ENCODE measurements around the gene S1PR4.

The S1PR4 gene, protein sequence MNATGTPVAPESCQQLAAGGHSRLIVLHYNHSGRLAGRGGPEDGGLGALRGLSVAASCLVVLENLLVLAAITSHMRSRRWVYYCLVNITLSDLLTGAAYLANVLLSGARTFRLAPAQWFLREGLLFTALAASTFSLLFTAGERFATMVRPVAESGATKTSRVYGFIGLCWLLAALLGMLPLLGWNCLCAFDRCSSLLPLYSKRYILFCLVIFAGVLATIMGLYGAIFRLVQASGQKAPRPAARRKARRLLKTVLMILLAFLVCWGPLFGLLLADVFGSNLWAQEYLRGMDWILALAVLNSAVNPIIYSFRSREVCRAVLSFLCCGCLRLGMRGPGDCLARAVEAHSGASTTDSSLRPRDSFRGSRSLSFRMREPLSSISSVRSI

DNA sequence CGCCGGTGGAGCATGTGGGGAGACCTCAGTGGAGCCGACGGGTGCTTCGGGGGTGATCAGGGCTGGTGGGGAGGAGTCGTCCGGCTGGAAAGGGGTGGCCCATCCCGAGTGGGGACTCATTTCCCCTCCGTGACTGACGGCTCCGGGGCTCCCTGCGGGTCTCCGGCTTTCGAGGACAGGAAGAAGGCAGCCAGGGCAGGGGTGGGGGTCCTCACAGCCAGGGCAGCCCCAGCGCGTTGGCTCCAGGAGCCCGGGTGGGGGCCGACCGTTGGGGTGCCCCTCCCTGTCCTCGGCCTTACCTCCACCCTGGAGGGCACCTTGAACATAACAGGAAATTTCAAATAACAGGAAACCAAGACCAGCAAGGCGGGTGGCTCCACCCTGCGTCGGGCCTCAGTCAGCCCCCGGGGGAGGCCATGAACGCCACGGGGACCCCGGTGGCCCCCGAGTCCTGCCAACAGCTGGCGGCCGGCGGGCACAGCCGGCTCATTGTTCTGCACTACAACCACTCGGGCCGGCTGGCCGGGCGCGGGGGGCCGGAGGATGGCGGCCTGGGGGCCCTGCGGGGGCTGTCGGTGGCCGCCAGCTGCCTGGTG, at the start of gene S1PR4:
TSS of gene S1PR4 (plus strand) at position 393 of the 596 bp plus-strand sequence. CDS start at position 417, 24 bp downstream.
- no peak for DNase-seq

DNA sequence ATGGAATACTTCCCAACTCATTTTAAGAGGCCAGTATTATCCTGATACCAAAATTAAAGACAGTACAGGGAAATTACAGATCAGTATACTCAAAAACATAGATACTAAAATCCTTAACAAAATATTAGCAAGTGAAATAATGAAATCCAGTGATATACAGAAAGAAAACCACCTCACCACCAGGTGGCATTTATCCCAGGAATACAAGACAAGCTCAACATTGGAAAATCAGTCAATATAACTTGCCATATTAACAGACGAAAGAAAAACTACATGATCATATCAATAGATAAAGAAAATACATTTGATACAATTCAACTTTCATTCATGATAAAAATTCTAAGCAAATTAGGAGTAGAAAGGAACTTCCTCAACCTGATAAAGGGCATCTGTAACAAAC, 49.5 kb upstream of the S1PR4 start:
- peak; percentile 19 for DNase-seq

DNA sequence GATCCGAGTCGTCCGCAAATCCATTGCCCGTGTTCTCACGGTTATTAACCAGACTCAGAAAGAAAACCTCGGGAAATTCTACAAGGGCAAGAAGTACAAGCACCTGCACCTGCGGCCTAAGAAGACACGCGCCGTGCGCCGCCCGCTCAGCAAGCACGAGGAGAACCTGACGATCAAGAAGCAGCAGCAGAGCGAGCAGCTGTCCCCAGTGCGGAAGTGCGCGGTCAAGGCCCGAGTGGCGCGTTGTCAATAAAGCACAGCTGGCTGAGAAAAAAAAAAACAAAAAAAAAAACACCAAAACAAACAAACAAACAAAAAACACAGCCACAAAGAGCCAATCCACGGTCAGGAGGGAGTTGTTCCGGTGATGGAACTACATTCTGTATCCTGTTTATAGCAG, 47.4 kb upstream of the S1PR4 start:
- DNase-seq, result no peak

DNA sequence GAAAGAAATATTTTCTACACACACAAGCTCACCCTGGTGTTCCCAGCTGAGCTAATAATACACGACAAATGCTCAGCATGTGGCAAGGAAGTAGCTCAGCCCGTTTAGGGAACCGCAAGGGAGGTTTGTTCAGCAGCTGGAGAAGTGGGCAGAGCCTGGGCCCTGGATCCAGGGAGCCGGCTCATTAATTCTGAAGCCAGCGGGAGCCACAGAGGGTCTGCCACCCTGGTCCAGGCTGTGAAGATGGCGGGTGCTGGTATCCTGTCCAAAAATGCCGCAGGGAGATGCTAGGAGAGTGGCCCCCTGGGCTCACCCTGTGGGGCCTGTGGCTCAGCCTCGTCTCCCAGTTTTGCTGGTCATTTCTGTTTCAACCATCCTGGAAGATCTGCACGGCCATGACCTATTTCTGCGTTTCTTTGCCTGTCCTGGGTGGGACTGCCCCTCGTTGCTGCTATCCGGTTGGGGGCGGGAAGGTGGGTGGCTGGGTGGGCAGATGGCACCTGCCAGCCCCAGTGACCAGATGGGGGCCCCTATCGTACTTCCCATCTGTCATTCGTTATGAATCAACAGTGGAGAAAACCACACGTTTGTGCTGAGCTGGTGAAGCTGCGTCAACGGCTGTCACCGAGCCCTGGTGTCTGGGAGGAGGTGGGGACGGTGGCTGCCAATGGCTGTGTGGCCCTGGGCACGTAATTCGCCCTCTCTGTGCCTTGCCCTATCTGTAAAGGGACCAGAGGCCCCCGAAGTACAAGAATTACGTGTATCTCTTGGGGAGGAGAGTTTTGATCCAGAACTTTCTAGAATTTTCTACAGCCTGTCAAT, 45.4 kb upstream of the S1PR4 start:
- peak; percentile 20 for DNase-seq

DNA sequence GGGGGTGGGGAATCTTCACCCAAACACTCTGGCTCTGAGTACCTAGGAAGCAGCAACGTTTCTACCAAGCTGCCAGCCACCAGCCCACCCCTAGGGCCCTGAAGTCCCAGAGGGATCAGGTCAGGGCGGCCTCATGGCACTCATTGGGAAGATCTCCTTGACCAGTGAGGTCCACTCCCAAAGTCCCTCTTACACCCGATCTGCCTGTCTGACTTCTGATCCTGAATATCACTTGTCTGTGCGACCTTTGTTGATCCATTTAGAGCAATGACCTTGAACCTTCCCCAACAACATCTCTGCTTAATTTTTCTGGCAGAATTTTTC, 44.8 kb upstream of the S1PR4 start:
- no peak for DNase-seq

DNA sequence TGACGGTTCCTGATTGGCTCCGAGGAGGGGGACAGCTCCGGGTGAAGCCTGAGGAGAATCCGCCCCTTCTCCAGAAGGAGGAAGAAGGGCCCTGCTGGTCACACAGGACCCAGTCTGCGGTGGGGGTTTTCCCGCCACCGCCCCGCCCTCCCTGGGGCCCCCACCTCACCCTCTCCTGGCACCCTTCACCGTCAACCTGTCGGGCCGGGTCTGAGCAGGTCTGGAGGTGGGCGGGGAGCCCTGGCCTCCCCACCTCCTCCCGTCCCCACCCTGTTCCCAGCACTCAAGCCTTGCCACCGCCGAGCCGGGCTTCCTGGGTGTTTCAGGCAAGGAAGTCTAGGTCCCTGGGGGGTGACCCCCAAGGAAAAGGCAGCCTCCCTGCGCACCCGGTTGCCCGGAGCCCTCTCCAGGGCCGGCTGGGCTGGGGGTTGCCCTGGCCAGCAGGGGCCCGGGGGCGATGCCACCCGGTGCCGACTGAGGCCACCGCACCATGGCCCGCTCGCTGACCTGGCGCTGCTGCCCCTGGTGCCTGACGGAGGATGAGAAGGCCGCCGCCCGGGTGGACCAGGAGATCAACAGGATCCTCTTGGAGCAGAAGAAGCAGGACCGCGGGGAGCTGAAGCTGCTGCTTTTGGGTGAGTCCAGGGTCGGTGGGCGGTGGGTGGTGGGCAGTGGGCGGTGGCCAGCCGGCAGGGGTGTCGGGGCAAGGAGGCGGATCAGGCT, 42.4 kb upstream of the S1PR4 start, which contains the start of gene GNA15:
TSS of gene GNA15 (plus strand) at position 73 of the 723 bp plus-strand sequence. CDS start at position 491, 418 bp downstream.
- no peak for DNase-seq

DNA sequence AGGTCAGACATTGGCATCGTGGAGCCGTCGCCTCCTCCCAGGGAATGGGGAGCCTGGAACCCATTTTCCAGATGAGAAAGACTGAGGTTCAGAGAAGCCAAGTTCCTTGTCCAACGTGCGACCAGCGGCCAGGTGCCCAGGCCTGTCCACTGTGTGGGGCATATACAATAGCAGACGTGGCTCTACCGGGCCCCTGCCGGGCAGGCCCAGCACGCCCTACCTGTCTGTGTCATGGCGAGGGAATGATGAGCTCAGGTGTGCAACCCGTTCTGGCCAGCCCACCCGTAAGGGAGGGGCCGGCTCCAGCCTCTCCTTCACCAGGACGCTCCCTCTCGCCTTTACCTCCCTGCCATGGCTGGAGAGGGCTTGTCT, 41.9 kb upstream of the S1PR4 start:
- no peak for DNase-seq

DNA sequence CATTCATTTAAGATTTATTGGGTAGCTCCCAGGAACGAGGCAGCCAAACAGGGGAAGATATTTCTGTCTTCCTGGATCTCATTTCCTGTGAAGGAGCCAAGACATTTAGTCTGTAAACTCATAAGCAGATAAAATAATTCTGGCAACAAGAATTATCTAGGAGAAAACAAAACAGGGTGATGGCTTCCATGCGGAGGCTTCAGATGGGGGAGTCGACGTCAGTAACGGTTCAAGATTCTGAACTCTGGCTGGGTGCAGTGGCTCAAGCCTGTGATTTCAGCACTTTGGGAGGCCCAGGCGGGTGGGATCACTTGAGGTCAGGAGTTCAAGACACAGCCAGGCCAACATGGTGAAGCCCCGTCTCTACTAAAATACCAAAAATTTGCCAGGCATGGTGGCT, 41.5 kb upstream of the S1PR4 start:
- DNase-seq, result no peak

DNA sequence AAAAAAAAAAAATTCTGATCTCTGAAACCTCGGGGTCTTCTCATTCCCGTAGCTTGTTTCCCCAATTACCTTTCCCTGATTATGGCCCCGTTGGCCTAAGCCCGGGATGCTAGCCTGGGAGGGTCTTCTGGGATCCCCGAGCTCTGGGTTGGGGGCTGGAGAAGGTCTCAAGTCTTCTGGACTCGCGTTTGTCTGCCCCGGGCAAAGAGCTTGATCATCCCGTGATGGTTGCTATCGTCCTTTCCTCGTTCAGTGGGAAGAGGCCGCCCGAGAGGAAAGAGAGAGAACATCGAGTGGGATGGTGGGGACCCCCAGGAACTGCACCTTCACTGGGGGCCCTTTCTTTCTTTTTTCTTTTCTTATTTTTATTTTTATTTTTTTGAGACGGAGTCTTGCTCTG, 40.3 kb upstream of the S1PR4 start:
- no peak for DNase-seq

DNA sequence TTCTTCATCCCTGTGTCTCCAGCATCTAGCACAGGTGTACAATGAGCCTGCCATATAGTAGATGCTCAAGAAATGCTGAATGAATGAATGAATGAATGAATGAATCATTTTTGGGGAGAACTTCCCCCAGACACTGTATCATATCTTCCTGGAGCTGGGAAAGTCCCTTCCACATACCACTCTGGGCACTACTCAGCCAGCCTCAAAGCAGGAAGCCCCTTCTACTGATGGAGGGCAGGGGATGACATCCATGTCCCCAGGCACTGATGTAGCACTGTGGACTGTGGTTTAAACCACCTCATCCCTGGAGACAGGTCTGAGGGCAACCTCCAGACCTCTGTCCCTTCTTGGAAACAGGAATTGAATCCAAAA, 37.9 kb upstream of the S1PR4 start:
- no peak for DNase-seq

DNA sequence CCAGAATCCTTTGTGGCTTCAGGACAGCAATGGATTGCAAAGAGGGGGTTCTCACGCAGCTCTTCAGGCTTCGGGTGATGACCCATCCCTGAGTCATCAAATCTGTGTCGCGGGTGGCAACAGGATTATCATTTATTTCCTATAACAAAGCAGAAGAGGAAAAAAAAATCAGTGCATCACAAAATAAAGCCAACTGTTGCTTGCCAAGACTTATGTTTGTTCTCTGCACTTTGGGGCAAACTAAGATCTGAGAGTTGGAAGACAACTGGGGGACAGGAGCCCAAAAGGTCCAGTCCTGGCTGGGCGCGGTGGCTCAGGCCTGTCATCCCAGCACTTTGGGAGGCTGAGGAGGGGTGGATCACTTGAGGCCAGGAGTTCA, 36.3 kb upstream of the S1PR4 start:
- no peak for DNase-seq

DNA sequence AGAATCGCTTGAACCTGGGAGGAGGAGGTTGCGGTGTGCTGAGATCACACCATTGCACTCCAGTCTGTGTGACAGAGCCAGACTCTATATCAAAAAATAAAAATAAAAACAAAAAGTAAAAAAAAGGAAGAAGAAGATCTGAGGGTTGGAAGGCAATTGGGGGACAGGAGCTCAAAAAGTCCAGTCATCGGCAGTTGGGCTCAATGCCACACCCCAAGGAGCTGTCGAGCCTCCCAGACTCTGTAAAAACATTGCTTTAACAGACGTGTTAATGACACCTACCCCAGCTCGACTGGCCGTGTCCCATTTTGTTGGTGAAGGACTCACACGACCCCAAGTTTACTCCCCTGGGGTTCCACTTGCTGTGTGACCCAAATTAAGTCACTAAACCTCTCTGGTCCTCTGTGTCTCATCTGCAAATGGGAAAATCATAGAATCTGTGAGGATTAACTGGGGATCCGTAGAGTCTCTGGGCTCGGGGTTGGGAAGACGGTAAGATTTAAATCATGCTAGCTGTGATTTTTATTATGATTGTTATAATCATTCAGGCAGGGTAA, 35.7 kb upstream of the S1PR4 start:
- no peak for DNase-seq

DNA sequence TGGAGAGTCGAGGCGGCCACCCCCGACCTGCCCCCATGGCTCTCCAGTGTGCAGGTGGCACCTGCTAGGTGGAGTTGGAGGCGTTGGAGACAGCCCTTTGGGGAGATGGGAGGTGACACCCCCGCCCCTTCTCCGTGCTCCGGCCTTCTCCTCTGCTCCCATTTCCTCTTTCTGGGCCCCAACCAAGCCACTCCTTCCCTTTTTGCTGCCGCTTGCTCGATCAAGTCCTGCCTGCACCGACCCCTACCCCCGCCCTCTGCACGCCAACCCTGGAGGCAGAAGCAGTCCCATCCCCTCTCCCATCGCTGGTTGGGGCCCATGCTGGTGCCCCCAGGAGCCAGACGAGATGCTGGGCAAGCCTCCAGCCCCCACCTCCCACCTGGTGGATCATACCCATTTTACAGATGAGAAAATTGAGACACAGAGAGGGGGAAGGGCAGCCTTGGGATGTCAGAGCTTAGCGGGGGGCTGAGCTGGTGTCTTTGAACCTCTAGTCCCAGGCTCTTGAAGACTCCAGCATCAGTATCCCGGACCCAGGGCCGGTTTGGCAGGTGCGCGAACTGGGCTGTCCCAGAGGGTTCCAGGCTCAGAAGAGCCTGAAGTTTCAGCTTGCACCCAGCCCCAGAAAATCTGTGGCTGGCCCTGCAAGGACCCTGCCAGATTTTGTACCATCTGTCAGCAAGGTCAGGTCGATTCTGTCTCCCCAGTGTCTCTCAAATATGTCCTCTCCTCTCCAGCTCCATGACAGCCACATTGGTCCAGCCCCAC, 32.5 kb upstream of the S1PR4 start:
- no peak for DNase-seq

DNA sequence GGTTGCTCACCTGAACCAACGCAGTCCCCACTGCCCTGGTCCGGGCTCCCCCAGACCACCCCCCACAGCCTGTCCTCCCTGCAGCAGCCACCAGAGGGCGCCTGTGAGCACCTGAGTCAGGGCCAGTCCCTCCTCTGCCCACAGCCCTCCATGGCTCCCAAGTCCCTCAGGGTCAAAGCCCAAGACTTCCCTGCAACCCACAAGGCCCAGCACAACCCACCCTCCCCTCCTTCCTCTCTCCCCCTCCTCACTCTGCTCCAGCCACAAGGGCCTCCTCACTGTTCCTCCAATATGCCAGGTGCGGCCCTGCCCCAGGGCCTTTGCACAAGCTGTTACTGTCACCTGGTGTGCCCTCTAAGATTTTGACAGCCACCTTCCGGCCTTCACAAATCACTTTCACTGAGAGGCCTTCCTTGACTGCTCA, 31.9 kb upstream of the S1PR4 start:
- no peak for DNase-seq

DNA sequence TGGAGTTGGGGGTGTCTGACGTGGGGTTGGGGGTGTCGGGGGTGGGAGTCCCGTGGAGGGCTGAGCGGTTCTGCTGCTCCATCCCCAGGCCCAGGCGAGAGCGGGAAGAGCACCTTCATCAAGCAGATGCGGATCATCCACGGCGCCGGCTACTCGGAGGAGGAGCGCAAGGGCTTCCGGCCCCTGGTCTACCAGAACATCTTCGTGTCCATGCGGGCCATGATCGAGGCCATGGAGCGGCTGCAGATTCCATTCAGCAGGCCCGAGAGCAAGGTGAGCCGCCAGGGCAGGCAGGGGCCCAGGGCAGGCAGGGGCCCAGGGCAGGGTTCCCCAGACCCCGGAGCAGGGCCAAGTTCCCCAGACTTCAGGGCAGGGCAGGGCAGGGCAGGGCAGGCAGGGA, 30.1 kb upstream of the S1PR4 start:
- no peak for DNase-seq

DNA sequence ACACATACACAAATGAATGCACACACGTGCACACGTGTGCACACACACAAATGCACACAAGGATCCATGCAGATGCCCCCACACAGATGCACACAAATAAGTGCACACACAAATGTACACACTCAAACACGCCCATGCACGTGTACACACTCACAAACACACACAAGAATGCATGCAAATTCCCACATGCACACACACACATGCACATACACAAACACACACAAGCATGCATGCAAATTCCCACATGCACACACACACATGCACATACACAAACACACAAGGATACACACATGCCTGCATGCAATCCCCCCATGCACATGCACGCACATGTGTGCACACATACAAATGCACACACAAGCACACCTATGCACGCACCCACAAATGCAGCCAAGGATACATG, 29.5 kb upstream of the S1PR4 start:
- no peak for DNase-seq

DNA sequence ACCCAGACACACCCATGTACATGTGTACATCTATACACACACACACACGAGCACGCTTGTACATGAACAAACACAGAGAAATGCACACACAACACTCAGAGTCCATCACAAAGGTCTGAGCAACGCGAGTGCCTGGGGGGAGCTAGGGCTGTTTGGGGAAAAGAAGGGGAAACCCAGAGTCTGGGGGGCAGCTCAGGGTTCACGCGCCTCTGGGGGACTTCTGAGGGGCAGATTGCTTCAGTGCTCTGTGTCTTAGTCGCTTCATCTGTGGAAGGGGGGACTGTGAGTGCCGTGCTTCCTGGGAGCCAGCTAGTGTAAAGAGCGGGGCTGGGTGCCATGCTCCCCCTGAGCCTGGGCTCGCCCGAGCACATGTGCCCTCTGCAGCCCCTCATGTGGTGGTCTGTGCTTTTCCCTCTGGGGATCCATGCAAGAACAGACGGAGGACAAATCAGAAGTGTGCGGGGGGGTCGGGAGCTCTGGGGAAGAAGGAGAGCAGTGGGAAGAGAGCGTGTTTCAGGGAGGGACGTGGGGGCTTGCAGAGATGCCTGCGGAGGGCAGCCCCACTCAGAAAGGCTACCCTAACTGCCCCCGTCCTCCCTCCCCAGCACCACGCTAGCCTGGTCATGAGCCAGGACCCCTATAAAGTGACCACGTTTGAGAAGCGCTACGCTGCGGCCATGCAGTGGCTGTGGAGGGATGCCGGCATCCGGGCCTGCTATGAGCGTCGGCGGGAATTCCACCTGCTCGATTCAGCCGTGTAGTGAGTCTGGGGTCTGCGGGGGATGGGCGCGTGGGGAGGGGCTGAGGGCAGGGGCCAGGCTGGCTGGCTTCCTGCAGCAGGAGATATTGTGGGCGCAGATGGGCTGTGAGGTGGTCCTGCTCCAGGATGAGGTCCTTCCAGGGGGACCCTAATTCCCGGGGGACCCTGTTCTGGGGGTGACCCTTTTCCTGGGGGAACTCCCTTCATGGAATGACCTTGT, 28.8 kb upstream of the S1PR4 start:
- DNase-seq, result no peak

DNA sequence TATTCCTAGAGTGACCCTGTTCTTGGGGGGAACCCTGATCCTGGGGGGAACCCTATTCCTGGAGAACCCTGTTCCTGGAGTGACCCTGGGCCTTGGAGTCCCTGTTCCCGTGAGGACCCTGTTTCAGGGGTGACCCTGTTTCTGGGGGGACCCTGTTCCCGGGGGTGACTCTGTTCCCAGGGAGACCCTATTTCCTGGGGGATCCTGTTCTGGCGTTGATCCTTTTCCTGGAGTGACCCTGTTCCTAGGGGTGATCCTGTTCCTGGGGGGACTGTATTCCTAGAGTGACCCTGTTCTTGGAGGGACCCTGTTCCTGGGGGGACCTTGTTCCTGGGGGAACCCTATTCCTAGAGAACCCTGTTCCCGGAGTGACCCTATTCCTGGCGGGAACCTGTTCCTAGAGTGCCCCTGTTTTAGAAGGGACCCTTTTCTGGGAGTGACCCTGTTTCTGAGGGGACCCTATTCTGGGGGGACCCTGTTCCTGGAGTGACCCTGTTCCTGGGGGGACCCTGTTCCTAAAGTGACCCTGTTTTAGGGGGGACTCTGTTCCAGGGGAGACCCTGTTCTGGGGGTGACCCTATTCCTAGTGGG, 27.7 kb upstream of the S1PR4 start:
- no peak for DNase-seq

DNA sequence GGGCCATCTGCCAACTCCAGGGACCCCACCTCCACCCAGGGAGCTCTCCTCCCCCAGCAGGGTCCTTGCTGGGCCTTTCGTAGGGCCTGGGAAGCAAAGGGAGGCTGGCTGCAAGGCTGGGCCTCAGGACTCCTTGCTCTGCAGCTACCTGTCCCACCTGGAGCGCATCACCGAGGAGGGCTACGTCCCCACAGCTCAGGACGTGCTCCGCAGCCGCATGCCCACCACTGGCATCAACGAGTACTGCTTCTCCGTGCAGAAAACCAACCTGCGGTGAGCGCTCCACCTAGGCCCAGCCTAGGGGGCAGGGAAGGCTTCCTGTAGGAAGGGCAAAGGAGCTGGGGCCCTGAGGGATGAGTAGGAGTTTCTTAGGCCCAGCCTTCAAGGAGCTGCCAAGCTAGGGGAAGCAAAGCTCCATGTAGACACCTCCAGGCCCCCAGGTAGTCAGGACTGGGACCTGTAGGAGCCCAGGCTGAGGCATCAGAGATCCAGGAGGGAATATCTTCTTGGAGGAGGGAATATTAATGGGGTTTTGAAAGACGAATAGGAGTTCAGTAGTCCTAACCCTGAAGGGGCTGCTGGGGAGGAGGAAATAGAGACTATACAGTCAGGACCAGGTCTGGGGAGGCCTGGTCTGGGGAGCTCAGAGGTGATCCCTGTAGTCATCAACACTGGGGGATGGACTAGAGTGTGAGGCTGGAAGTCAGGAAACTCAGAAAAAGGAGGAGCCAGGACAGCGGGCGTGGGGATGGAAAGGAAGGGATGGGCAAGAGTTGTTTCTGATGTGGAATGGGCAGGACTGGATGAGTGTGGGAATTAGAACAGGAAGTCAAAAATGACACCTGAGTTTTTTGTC, 26.8 kb upstream of the S1PR4 start:
- no peak for DNase-seq

DNA sequence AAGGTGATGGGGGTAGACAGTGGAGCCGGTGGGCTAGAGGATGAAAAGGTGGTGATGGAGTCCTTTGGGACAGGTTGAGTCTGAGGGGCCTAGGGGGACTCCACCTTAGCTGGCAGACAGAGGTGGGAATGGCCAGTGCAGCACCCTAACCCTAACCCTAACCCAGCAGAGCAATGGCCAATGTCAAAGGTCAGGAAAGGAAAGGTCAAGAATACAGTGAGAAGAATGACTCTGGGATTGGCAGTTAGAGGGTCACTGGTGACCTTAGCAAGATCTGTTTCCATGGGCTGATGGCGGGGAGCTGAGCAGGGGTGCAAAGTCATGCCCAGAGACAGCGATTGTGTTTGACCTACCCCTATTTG, 26.2 kb upstream of the S1PR4 start:
- no peak for DNase-seq

Data from NCI-H446 treated with DMSO at 0.1 percent for 48 hours (cell line).